GM23248 (cell line): ENCODE data around the gene NKAIN2. TPM values are rescaled to one million over a fixed set of nuclear protein-coding genes. Genes with fewer than 3 reads are reported as not detected.

Experiments
- DNase-seq: peaks from one replicate; pipeline ENCODE4 v3.0.0-alpha.2; 2015
- H2AFZ ChIP-seq: fragments of 200-600 bp; sonication (generic); 2 replicates; pipeline ENCODE4 v1.6.1; 2016; ENCODE audit warnings: antibody characterized with exemption
- H3F3A ChIP-seq: fragments of 200-600 bp; sonication (generic); 2 replicates; pipeline ENCODE4 v1.6.1; 2016; ENCODE audit warnings: mild to moderate bottlenecking, antibody characterized with exemption, mixed run types; ENCODE audit not compliant: insufficient read depth
- H3K27ac ChIP-seq: fragments of 200-600 bp; sonication (generic); 2 replicates; pipeline ENCODE4 v1.5.1; 2016; ENCODE audit warnings: mild to moderate bottlenecking
- H3K27me3 ChIP-seq: fragments of 200-600 bp; sonication (generic); replicated peaks from 2 replicates; pipeline ENCODE4 v1.6.1; 2016; ENCODE audit warnings: mild to moderate bottlenecking; ENCODE audit not compliant: insufficient read depth
- H3K36me3 ChIP-seq: fragments of 200-600 bp; sonication (generic); 2 replicates; pipeline ENCODE4 v1.6.1; 2016; ENCODE audit warnings: low read depth, mild to moderate bottlenecking
- H3K4me1 ChIP-seq: fragments of 200-600 bp; sonication (generic); 2 replicates; pipeline ENCODE4 v1.6.1; 2016; ENCODE audit warnings: mild to moderate bottlenecking; ENCODE audit not compliant: insufficient read depth
- H3K4me2 ChIP-seq: fragments of 200-600 bp; sonication (generic); one replicate; pipeline ENCODE4 v1.6.1; 2016; ENCODE audit warnings: mild to moderate bottlenecking; ENCODE audit not compliant: unreplicated experiment
- H3K4me3 ChIP-seq: fragments of 200-600 bp; sonication (generic); 2 replicates; pipeline ENCODE4 v1.5.1; 2016; ENCODE audit warnings: mild to moderate bottlenecking
- H3K79me2 ChIP-seq: fragments of 200-600 bp; sonication (generic); 2 replicates; pipeline ENCODE4 v1.6.1; 2016; ENCODE audit warnings: mild to moderate bottlenecking; ENCODE audit not compliant: insufficient read depth
- H3K9ac ChIP-seq: fragments of 200-600 bp; sonication (generic); 2 replicates; pipeline ENCODE4 v1.6.1; 2016; ENCODE audit warnings: mild to moderate bottlenecking
- H3K9me2 ChIP-seq: fragments of 200-600 bp; sonication (generic); 2 replicates; pipeline ENCODE4 v1.6.1; 2016; ENCODE audit warnings: mixed run types, mild to moderate bottlenecking, moderate library complexity; ENCODE audit not compliant: insufficient read depth
- H3K9me3 ChIP-seq: fragments of 200-600 bp; sonication (generic); one replicate; pipeline ENCODE4 v1.6.1; 2017; ENCODE audit warnings: low read depth
- H4K20me1 ChIP-seq: fragments of 200-600 bp; sonication (generic); 2 replicates; pipeline ENCODE4 v1.6.0; 2016; ENCODE audit not compliant: insufficient read depth
- EZH2 ChIP-seq: fragments of 200-600 bp; sonication (generic); IDR thresholded peaks from 2 replicates; pipeline ENCODE4 v1.6.1; 2018; ENCODE audit warnings: antibody characterized with exemption, mild to moderate bottlenecking; ENCODE audit not compliant: insufficient read depth, poor library complexity, severe bottlenecking
- EZH2phosphoT487 ChIP-seq: fragments of 200-600 bp; sonication (generic); IDR thresholded peaks from 2 replicates; pipeline ENCODE4 v1.6.1; 2018; ENCODE audit warnings: antibody characterized with exemption, moderate library complexity, mild to moderate bottlenecking, low read depth; ENCODE audit not compliant: insufficient read depth
- WGBS, 2 experiments: methylation state at CpG; one replicate each; pipeline ENCODE4 v1.1.6; 2015 to 2017; ENCODE audit warnings: low lambda C conversion rate in 2 of 2, low coverage in 1 of 2; ENCODE audit errors: missing lambda C conversion rate in 2 of 2; 5-methylcytosine and 5-hydroxymethylcytosine counted together
- in situ Hi-C: fragments of 300-500 bp; cut with MboI; formaldehyde crosslinking; loops from 2 replicates; pipeline ENCODE4 v1.15.0; 2020
- polyA plus RNA-seq: library from polyadenylated mRNA; unstranded; fragments of >200 nt; fragmentation: Nextera tagmentation; extraction: Ambion mirVana; gene quantifications from 2 replicates; pipeline ENCODE4 v1.2.1, GENCODE V29; 2016
- total RNA-seq: library from RNA; depleted of rRNA; stranded (reverse); fragments of >200 nt; shearing (Covaris generic); gene quantifications from 2 replicates; pipeline ENCODE4 v1.2.3, GENCODE V29; 2014

NKAIN2 gene
- total and polyA plus RNA-seq, 2 experiments from 2014 or later = not detected

- no peaks in the 10 kb centered on the region for H3K9me2 ChIP-seq
- TF ChIP-seq EZH2 (no peak), EZH2phosphoT487 (no peak)
- H3K27me3 ChIP-seq = no peaks in the 10 kb centered on the region
- H3K36me3 ChIP-seq = no peaks in the 10 kb centered on the region
- H3K4me3 ChIP-seq = no peak overlapping the region
- no peaks in the 10 kb centered on the region for H3F3A ChIP-seq
- H3K79me2 ChIP-seq = no peaks in the 10 kb centered on the region
- 40 to 42% methylated on average over 1 of the region's 1 CpG for WGBS, 2 experiments
- H4K20me1 ChIP-seq = no peaks in the 10 kb centered on the region
- H2AFZ ChIP-seq = no peak overlapping the region
- H3K4me2 ChIP-seq = no peak overlapping the region
- no peaks in the 10 kb centered on the region for H3K4me1 ChIP-seq
- no peaks in the 10 kb centered on the region for H3K9me3 ChIP-seq
- DNase-seq = no peak
- in situ Hi-C loops = no loop called here
- H3K9ac ChIP-seq = no peak overlapping the region
- H3K27ac ChIP-seq = no peak overlapping the region
Measured at GRCh38 chr6:124659427-124659826, 855.8 kb downstream of the NKAIN2 start.

GRCh38 chr6:124660185-124660584 lies 856.5 kb downstream of the NKAIN2 start:
- no peaks in the 10 kb centered on the region for H3K9me3 ChIP-seq
- WGBS, 2 experiments = 0 to 4% methylated on average over 2 of the region's 2 CpGs

GRCh38 chr6:124661097-124661661 lies 857.5 kb downstream of the NKAIN2 start:
- Histone ChIP-seq H3K79me2 (no peaks in the 10 kb centered on the region), H3K4me3 (no peak overlapping the region), H3K9me3 (no peaks in the 10 kb centered on the region), H3K4me2 (no peak overlapping the region), H3K4me1 (no peaks in the 10 kb centered on the region), H4K20me1 (no peaks in the 10 kb centered on the region), H3F3A (no peaks in the 10 kb centered on the region), H3K27me3 (no peaks in the 10 kb centered on the region), H3K36me3 (no peaks in the 10 kb centered on the region), H3K9ac (no peak overlapping the region), H3K27ac (no peak overlapping the region), H3K9me2 (no peaks in the 10 kb centered on the region), H2AFZ (no peak overlapping the region)
- DNase-seq = no peak
- in situ Hi-C loops = no loop called here
- 1 to 4% methylated on average over 5 of the region's 5 CpGs for WGBS, 2 experiments
- no peak for TF ChIP-seq EZH2
- TF ChIP-seq EZH2phosphoT487 = no peak

More at GRCh38 chr6:124660185-124660584, 856.5 kb downstream of the NKAIN2 start:
- Histone ChIP-seq H3K27me3 (no peaks in the 10 kb centered on the region), H2AFZ (no peak overlapping the region), H3K4me1 (no peaks in the 10 kb centered on the region), H3K4me3 (no peak overlapping the region), H3K27ac (no peak overlapping the region), H3K9ac (no peak overlapping the region), H4K20me1 (no peaks in the 10 kb centered on the region), H3K4me2 (no peak overlapping the region), H3K79me2 (no peaks in the 10 kb centered on the region), H3F3A (no peaks in the 10 kb centered on the region), H3K9me2 (no peaks in the 10 kb centered on the region), H3K36me3 (no peaks in the 10 kb centered on the region)
- no peak for DNase-seq
- in situ Hi-C loops = no loop called here
- TF ChIP-seq EZH2phosphoT487 = no peak
- TF ChIP-seq EZH2 = no peak

GRCh38 chr6:124668028-124668427 lies 864.4 kb downstream of the NKAIN2 start:
- Histone ChIP-seq H3K9me3 (no peaks in the 10 kb centered on the region), H3K79me2 (no peaks in the 10 kb centered on the region), H3K9ac (no peak overlapping the region), H3K9me2 (no peaks in the 10 kb centered on the region), H3K4me3 (no peak overlapping the region), H3F3A (no peaks in the 10 kb centered on the region), H3K27ac (no peak overlapping the region), H3K4me2 (no peak overlapping the region), H3K27me3 (no peaks in the 10 kb centered on the region), H4K20me1 (no peaks in the 10 kb centered on the region), H3K36me3 (no peaks in the 10 kb centered on the region), H2AFZ (no peak overlapping the region), H3K4me1 (no peaks in the 10 kb centered on the region)
- in situ Hi-C loops = no loop called here
- no peak for DNase-seq
- TF ChIP-seq EZH2 (no peak), EZH2phosphoT487 (no peak)
- whole genome bisulfite sequencing, 2 experiments = 45% methylated on average over 5 of the region's 5 CpGs
